ENCODE data around the gene PTPRU.

Gene PTPRU

GRCh38 chr1:29318724-29319123 is 82.4 kb downstream of the PTPRU start:
- no peak overlapping the region for H2AFZ ChIP-seq (ENCODE audit: low read length)
- no peaks in the 10 kb centered on the region for H3K79me2 ChIP-seq (ENCODE audit: low read length)
- H3K27me3 ChIP-seq (replicated peaks; ENCODE audit: insufficient read depth, low read length): peaks cover 91% of the 10 kb centered on the region
- no peak overlapping the region for H3K4me2 ChIP-seq (ENCODE audit: low read depth, low read length)
- H3K9ac ChIP-seq (ENCODE audit: low read length): no peak overlapping the region
- no peak overlapping the region for H3K27ac ChIP-seq (ENCODE audit: low read length)
- no peaks in the 10 kb centered on the region for H3K9me2 ChIP-seq (replicated peaks; ENCODE audit: insufficient read depth, low read length)
- no peak for TF ChIP-seq EZH2 (optimal IDR thresholded peaks at IDR 0.05; ENCODE audit: low read depth, low read length)
- TF ChIP-seq CTCF (IDR thresholded peaks at IDR 0.05; ENCODE audit: low read length): no peak
- TF ChIP-seq EZH2phosphoT487 (IDR thresholded peaks at IDR 0.05; ENCODE audit: low read length): no peak
- H3K4me3 ChIP-seq (ENCODE audit: low read length): no peak overlapping the region
- H3K9me3 ChIP-seq (replicated peaks; ENCODE audit: insufficient read depth, low read length): no peaks in the 10 kb centered on the region
- no peaks in the 10 kb centered on the region for H3F3A ChIP-seq (ENCODE audit: insufficient read depth, low read length)
- no peaks in the 10 kb centered on the region for H3K36me3 ChIP-seq (replicated peaks; ENCODE audit: insufficient read depth, low read length)
- DNase-seq: no peak
- no peaks in the 10 kb centered on the region for H4K20me1 ChIP-seq (ENCODE audit: insufficient read depth, low read length)
- H3K4me1 ChIP-seq (ENCODE audit: low read length): no peaks in the 10 kb centered on the region

GRCh38 chr1:29319300-29320110 is 83.2 kb downstream of the PTPRU start:
- no peak for TF ChIP-seq CTCF (IDR thresholded peaks at IDR 0.05; ENCODE audit: low read length)
- no peak for TF ChIP-seq EZH2 (optimal IDR thresholded peaks at IDR 0.05; ENCODE audit: low read depth, low read length)
- no peak for TF ChIP-seq EZH2phosphoT487 (IDR thresholded peaks at IDR 0.05; ENCODE audit: low read length)

GRCh38 chr1:29320156-29320940 is 84.0 kb downstream of the PTPRU start:
- Histone ChIP-seq H3K27ac (ENCODE audit: low read length) (no peak overlapping the region), H2AFZ (ENCODE audit: low read length) (no peak overlapping the region), H3K4me3 (ENCODE audit: low read length) (no peak overlapping the region), H3K4me2 (ENCODE audit: low read depth, low read length) (no peak overlapping the region), H3K4me1 (ENCODE audit: low read length) (no peaks in the 10 kb centered on the region), H3K9me2 (replicated peaks; ENCODE audit: insufficient read depth, low read length) (no peaks in the 10 kb centered on the region), H3K9ac (ENCODE audit: low read length) (no peak overlapping the region), H3K36me3 (replicated peaks; ENCODE audit: insufficient read depth, low read length) (no peaks in the 10 kb centered on the region), H3F3A (ENCODE audit: insufficient read depth, low read length) (no peaks in the 10 kb centered on the region), H4K20me1 (ENCODE audit: insufficient read depth, low read length) (no peaks in the 10 kb centered on the region), H3K79me2 (ENCODE audit: low read length) (no peaks in the 10 kb centered on the region), H3K27me3 (replicated peaks; ENCODE audit: insufficient read depth, low read length) (peaks cover 84% of the 10 kb centered on the region), H3K9me3 (replicated peaks; ENCODE audit: insufficient read depth, low read length) (no peaks in the 10 kb centered on the region)
- TF ChIP-seq EZH2 (optimal IDR thresholded peaks at IDR 0.05; ENCODE audit: low read depth, low read length): no peak
- no peak for TF ChIP-seq EZH2phosphoT487 (IDR thresholded peaks at IDR 0.05; ENCODE audit: low read length)
- TF ChIP-seq CTCF (IDR thresholded peaks at IDR 0.05; ENCODE audit: low read length): no peak
- DNase-seq: no peak

More at GRCh38 chr1:29319300-29320110, 83.2 kb downstream of the PTPRU start:
- Histone ChIP-seq H3K9me2 (replicated peaks; ENCODE audit: insufficient read depth, low read length) (no peaks in the 10 kb centered on the region), H3K79me2 (ENCODE audit: low read length) (no peaks in the 10 kb centered on the region), H3K9ac (ENCODE audit: low read length) (no peak overlapping the region), H3K36me3 (replicated peaks; ENCODE audit: insufficient read depth, low read length) (no peaks in the 10 kb centered on the region), H2AFZ (ENCODE audit: low read length) (no peak overlapping the region), H3K4me3 (ENCODE audit: low read length) (no peak overlapping the region), H3K27me3 (replicated peaks; ENCODE audit: insufficient read depth, low read length) (peaks cover 91% of the 10 kb centered on the region), H3K4me2 (ENCODE audit: low read depth, low read length) (no peak overlapping the region), H3K9me3 (replicated peaks; ENCODE audit: insufficient read depth, low read length) (no peaks in the 10 kb centered on the region), H3K27ac (ENCODE audit: low read length) (no peak overlapping the region), H4K20me1 (ENCODE audit: insufficient read depth, low read length) (no peaks in the 10 kb centered on the region), H3K4me1 (ENCODE audit: low read length) (no peaks in the 10 kb centered on the region), H3F3A (ENCODE audit: insufficient read depth, low read length) (no peaks in the 10 kb centered on the region)
- DNase-seq: no peak
